ENCODE measurements around the gene TXN2.
A peak's percentile ranks its signal among the peaks of the same experiment; 100 is the strongest.
"Not testable (repeated sequence)": the region's sequence is repeated elsewhere in the genome, so short reads cannot be mapped to it uniquely, and the experiment has no call there.

The TXN2 gene

DNA sequence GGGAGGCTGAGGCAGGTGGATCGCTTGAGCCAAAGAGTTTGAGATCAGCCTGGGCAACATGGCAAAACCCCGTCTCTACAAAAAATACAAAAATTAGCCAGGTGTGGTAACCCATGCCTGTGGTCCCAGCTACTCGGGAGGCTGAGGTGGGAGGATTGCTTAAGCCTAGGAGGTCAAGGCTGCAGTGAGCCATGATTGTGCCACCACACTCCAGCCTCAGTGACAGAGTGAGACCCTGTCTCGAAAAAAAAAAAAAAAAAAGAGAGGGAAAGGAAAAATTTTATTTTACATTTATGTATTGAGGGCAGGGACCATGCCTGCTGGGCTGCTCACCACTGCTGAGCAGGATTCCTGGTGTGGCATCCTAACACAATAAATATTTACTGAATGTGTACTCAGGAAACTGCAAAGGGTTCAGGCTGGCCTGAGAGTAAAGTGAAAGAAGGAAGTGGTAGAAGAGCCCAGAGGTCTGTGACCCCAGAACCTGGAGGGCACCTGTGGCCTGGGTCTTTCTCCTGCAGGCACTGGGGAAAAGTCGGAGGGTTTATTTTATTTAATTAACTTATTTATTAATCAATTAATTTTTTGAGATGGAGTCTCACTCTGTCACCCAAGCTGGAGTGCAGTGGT is 28.3 kb downstream of the TXN2 start:
- not testable (repeated sequence) for H3K4me3 ChIP-seq (replicated peaks; ENCODE audit: insufficient read depth, low read length); H3K27me3 ChIP-seq (ENCODE audit: insufficient read depth, poor library complexity, severe bottlenecking)
- H3K27ac ChIP-seq (replicated peaks) = peak overlapping the region; percentile 70
- peak in 1 of 2 experiments; percentile 32 for DNase-seq (ENCODE audit: low read depth in 1 of 2, low spot score in 1 of 2)
- TF ChIP-seq SPI1 (IDR thresholded peaks at IDR 0.05; ENCODE audit: borderline replicate concordance, low read depth) = peak; percentile 57; the same call in 1 of the 2 replicates

DNA sequence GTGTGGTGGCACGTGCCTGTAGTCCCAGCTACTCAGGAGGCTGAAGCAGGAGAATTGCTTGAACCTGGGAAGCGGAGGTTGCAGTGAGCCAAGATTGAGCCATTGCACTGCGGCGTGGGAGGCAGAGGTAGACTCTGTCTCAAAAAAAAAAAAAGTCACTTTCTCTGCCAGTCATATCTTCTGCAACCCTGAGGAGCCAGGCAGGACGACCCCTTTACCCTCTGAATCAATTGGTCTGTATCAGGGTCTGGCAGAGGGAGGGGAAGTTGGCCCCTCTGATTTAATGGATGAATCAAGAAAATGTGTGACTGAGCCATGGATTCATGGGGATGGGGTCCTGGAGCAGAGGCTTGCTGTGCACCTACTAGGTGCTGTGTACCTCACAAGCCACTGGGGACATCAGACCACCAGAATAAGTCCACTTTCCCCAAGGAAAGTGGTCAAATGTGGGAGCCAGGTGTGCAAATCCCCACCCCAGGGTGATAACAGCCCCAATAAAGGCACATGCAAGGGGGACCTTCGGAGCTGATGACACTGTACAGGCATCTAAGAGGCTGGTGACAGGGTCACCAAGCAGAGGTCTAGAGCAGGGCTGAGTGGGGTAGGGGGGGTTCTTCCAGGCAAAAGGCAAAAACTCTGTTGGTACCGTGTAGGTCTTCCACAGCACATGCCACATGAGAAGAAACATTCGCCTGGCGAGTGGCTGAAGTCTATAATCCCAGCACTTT is 29.0 kb downstream of the TXN2 start:
- Histone ChIP-seq H3K27ac (replicated peaks) (peak overlapping the region; percentile 70), H3K4me3 (replicated peaks; ENCODE audit: insufficient read depth, low read length) (no peak overlapping the region), H3K27me3 (ENCODE audit: insufficient read depth, poor library complexity, severe bottlenecking) (no peaks in the 10 kb centered on the region)
- peak in 1 of 2 experiments; percentile 36 for DNase-seq (ENCODE audit: low read depth in 1 of 2, low spot score in 1 of 2)
- TF ChIP-seq GABPA (IDR thresholded peaks at IDR 0.05; ENCODE audit: low read depth) (no peak), SPI1 (IDR thresholded peaks at IDR 0.05; ENCODE audit: borderline replicate concordance, low read depth) (no peak), POLR2AphosphoS5 (IDR thresholded peaks at IDR 0.05; ENCODE audit: low read depth) (no peak)
- TF ChIP-seq, protein P1, sequence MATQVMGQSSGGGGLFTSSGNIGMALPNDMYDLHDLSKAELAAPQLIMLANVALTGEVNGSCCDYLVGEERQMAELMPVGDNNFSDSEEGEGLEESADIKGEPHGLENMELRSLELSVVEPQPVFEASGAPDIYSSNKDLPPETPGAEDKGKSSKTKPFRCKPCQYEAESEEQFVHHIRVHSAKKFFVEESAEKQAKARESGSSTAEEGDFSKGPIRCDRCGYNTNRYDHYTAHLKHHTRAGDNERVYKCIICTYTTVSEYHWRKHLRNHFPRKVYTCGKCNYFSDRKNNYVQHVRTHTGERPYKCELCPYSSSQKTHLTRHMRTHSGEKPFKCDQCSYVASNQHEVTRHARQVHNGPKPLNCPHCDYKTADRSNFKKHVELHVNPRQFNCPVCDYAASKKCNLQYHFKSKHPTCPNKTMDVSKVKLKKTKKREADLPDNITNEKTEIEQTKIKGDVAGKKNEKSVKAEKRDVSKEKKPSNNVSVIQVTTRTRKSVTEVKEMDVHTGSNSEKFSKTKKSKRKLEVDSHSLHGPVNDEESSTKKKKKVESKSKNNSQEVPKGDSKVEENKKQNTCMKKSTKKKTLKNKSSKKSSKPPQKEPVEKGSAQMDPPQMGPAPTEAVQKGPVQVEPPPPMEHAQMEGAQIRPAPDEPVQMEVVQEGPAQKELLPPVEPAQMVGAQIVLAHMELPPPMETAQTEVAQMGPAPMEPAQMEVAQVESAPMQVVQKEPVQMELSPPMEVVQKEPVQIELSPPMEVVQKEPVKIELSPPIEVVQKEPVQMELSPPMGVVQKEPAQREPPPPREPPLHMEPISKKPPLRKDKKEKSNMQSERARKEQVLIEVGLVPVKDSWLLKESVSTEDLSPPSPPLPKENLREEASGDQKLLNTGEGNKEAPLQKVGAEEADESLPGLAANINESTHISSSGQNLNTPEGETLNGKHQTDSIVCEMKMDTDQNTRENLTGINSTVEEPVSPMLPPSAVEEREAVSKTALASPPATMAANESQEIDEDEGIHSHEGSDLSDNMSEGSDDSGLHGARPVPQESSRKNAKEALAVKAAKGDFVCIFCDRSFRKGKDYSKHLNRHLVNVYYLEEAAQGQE (IDR thresholded peaks at IDR 0.05; ENCODE audit: insufficient replicate concordance, low read depth) = no peak
- TF ChIP-seq, protein P2, sequence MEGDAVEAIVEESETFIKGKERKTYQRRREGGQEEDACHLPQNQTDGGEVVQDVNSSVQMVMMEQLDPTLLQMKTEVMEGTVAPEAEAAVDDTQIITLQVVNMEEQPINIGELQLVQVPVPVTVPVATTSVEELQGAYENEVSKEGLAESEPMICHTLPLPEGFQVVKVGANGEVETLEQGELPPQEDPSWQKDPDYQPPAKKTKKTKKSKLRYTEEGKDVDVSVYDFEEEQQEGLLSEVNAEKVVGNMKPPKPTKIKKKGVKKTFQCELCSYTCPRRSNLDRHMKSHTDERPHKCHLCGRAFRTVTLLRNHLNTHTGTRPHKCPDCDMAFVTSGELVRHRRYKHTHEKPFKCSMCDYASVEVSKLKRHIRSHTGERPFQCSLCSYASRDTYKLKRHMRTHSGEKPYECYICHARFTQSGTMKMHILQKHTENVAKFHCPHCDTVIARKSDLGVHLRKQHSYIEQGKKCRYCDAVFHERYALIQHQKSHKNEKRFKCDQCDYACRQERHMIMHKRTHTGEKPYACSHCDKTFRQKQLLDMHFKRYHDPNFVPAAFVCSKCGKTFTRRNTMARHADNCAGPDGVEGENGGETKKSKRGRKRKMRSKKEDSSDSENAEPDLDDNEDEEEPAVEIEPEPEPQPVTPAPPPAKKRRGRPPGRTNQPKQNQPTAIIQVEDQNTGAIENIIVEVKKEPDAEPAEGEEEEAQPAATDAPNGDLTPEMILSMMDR (IDR thresholded peaks at IDR 0.05; ENCODE audit: insufficient read depth, low read length) = no peak

DNA sequence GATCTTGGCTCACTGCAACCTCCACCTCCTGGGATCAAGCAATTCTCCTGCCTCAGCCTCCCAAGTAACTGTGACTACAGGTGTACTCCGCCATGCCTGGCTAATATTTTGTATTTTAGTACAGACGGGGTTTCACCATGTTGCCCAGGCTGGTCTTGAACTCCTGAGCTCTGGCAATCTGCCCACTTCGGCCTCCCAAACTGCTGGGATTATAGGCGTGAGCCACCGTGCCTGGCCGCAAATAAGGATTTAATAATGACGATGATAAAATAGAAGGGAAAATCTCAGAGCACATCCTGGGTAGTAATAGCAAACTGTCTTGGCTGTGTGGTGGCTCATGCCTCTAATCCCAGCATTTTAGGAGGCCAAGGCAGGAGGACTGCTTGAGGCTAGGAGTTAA is 30.5 kb downstream of the TXN2 start:
- H3K27ac ChIP-seq (replicated peaks) = peak overlapping the region; percentile 67

DNA sequence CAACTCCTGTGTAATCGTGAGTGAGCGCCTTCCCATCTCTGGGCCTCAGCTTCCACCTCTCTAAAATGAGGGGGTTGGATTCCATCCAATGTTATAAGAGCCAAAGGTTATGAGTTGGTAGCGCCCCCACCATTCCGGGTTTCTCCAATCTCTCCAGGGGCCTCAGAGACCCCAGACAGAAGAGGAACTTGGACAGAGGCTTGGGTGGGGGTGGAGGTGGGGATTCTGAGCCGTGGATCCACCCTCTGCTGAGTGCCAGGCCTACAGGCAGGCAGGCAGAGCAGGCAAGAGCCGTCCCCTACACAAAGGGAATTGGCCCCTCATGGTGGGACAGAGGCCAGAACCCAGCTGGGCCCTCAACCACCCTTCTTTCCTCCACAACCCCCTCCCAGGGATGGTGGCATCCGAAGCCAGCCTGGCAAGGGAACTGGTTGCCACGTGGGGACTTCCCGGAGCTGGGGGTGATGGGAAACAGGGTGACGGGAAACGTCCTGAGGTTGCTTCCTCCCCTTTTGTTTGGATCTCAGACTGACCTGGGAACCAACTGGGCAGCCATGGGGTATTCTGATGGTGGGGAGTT is 31.8 kb downstream of the TXN2 start:
- no peak overlapping the region; the same call in 1 of the 2 replicates for H3K27ac ChIP-seq (replicated peaks)
- H3K4me3 ChIP-seq (replicated peaks; ENCODE audit: insufficient read depth, low read length) = no peak overlapping the region
- no peaks in the 10 kb centered on the region for H3K27me3 ChIP-seq (ENCODE audit: insufficient read depth, poor library complexity, severe bottlenecking)
- DNase-seq (ENCODE audit: low read depth in 1 of 2, low spot score in 1 of 2) = no peak
- TF ChIP-seq POLR2AphosphoS5 (IDR thresholded peaks at IDR 0.05; ENCODE audit: low read depth) (no peak), SPI1 (IDR thresholded peaks at IDR 0.05; ENCODE audit: borderline replicate concordance, low read depth) (no peak), GABPA (IDR thresholded peaks at IDR 0.05; ENCODE audit: low read depth) (no peak)
- TF ChIP-seq, protein P2 (IDR thresholded peaks at IDR 0.05; ENCODE audit: insufficient read depth, low read length) = no peak
- TF ChIP-seq, protein P1 (IDR thresholded peaks at IDR 0.05; ENCODE audit: insufficient replicate concordance, low read depth) = no peak

More for the DNA sequence above, 30.5 kb downstream of the TXN2 start:
- not testable (repeated sequence) for DNase-seq (ENCODE audit: low read depth in 1 of 2, low spot score in 1 of 2); H3K4me3 ChIP-seq (replicated peaks; ENCODE audit: insufficient read depth, low read length); H3K27me3 ChIP-seq (ENCODE audit: insufficient read depth, poor library complexity, severe bottlenecking)

Measured in HL-60 (cell line).